ENCODE measurements around the gene RAMACL.
A peak's percentile ranks its signal among the peaks of the same experiment; 100 is the strongest.
"Not testable (repeated sequence)": the region's sequence is repeated elsewhere in the genome, so short reads cannot be mapped to it uniquely, and the experiment has no call there.

Gene RAMACL

GRCh38 chr6:166586424-166587156 is at the start of gene RAMACL:
Gene RAMACL (minus strand): TSS chr6:166586678. CDS start chr6:166586477, 201 bp downstream.
- H3K79me2 ChIP-seq (ENCODE audit: low read length) = no peaks in the 10 kb centered on the region
- H3K27ac ChIP-seq (ENCODE audit: low read length) = peak within 1 kb of the TSS; percentile 99
- H3K4me3 ChIP-seq (ENCODE audit: low read length) = peak within 1 kb of the TSS; percentile 70
- peak within 1 kb of the TSS; percentile 77 for H3K9ac ChIP-seq (ENCODE audit: low read length)
- no peaks in the 10 kb centered on the region for H4K20me1 ChIP-seq (ENCODE audit: insufficient read depth, low read length)
- no peaks in the 10 kb centered on the region for H3K36me3 ChIP-seq (replicated peaks; ENCODE audit: low read depth, low read length)
- peaks cover 45% of the 10 kb centered on the region for H3K4me1 ChIP-seq (ENCODE audit: low read length)
- no peak within 1 kb of the TSS for H2AFZ ChIP-seq (ENCODE audit: low read depth, low read length)
- H3K4me2 ChIP-seq (ENCODE audit: low read length) = peak within 1 kb of the TSS; percentile 100
- TF ChIP-seq EZH2phosphoT487 (IDR thresholded peaks at IDR 0.05; ENCODE audit: low read depth) = no peak
- no peak for TF ChIP-seq CTCF (IDR thresholded peaks at IDR 0.05; ENCODE audit: low read depth, low read length)
- no peaks in the 10 kb centered on the region for H3K9me3 ChIP-seq (ENCODE audit: insufficient read depth, low read length)
- H3K27me3 ChIP-seq (ENCODE audit: low read depth, low read length) = no peaks in the 10 kb centered on the region

- Histone ChIP-seq H3K9ac (ENCODE audit: low read length) (no peak overlapping the region), H4K20me1 (ENCODE audit: insufficient read depth, low read length) (no peaks in the 10 kb centered on the region), H3K9me3 (ENCODE audit: insufficient read depth, low read length) (no peaks in the 10 kb centered on the region), H3K36me3 (replicated peaks; ENCODE audit: low read depth, low read length) (no peaks in the 10 kb centered on the region), H2AFZ (ENCODE audit: low read depth, low read length) (no peak overlapping the region), H3K27me3 (ENCODE audit: low read depth, low read length) (peaks cover 23% of the 10 kb centered on the region; the same call in 1 of the 2 replicates), H3K79me2 (ENCODE audit: low read length) (no peaks in the 10 kb centered on the region), H3K4me1 (ENCODE audit: low read length) (peaks cover 14% of the 10 kb centered on the region), H3K27ac (ENCODE audit: low read length) (no peak overlapping the region), H3K4me3 (ENCODE audit: low read length) (no peak overlapping the region), H3K4me2 (ENCODE audit: low read length) (no peak overlapping the region)
- TF ChIP-seq EZH2phosphoT487 (IDR thresholded peaks at IDR 0.05; ENCODE audit: low read depth) (no peak), CTCF (IDR thresholded peaks at IDR 0.05; ENCODE audit: low read depth, low read length) (no peak)
Observed at GRCh38 chr6:166635013-166635970, 48.8 kb upstream of the RAMACL start.

GRCh38 chr6:166634581-166634980 is 48.1 kb upstream of the RAMACL start:
- not testable (repeated sequence) for H3K36me3 ChIP-seq (replicated peaks; ENCODE audit: low read depth, low read length); H4K20me1 ChIP-seq (ENCODE audit: insufficient read depth, low read length); H3K79me2 ChIP-seq (ENCODE audit: low read length); H3K9me3 ChIP-seq (ENCODE audit: insufficient read depth, low read length); H3K4me3 ChIP-seq (ENCODE audit: low read length); H3K4me2 ChIP-seq (ENCODE audit: low read length); H3K9ac ChIP-seq (ENCODE audit: low read length); H3K27ac ChIP-seq (ENCODE audit: low read length); H2AFZ ChIP-seq (ENCODE audit: low read depth, low read length)
- Histone ChIP-seq H3K27me3 (ENCODE audit: low read depth, low read length) (peaks cover 27% of the 10 kb centered on the region), H3K4me1 (ENCODE audit: low read length) (peaks cover 15% of the 10 kb centered on the region)

- peaks cover 15% of the 10 kb centered on the region for H3K4me1 ChIP-seq (ENCODE audit: low read length)
- no peak overlapping the region for H3K27ac ChIP-seq (ENCODE audit: low read length)
- TF ChIP-seq EZH2phosphoT487 (IDR thresholded peaks at IDR 0.05; ENCODE audit: low read depth) (no peak), CTCF (IDR thresholded peaks at IDR 0.05; ENCODE audit: low read depth, low read length) (no peak)
- no peak overlapping the region for H3K4me2 ChIP-seq (ENCODE audit: low read length)
- no peak overlapping the region for H3K9ac ChIP-seq (ENCODE audit: low read length)
- H3K79me2 ChIP-seq (ENCODE audit: low read length) = no peaks in the 10 kb centered on the region
- H4K20me1 ChIP-seq (ENCODE audit: insufficient read depth, low read length) = no peaks in the 10 kb centered on the region
- no peak overlapping the region for H2AFZ ChIP-seq (ENCODE audit: low read depth, low read length)
- no peaks in the 10 kb centered on the region for H3K36me3 ChIP-seq (replicated peaks; ENCODE audit: low read depth, low read length)
- H3K4me3 ChIP-seq (ENCODE audit: low read length) = no peak overlapping the region
- H3K27me3 ChIP-seq (ENCODE audit: low read depth, low read length) = peaks cover 28% of the 10 kb centered on the region
- no peaks in the 10 kb centered on the region for H3K9me3 ChIP-seq (ENCODE audit: insufficient read depth, low read length)
Observed at GRCh38 chr6:166633732-166634535, 47.5 kb upstream of the RAMACL start.

Measured in OCI-LY3 (cell line).